ENCODE measurements around the gene CAP2.

The CAP2 gene

GRCh38 chr6:17483391-17484016 lies 90.1 kb downstream of the CAP2 start:
- Histone ChIP-seq H4K8ac (ENCODE audit: low read length) (no peak overlapping the region), H3K14ac (ENCODE audit: low read length in 2 of 2) (no peak overlapping the region), H2BK15ac (ENCODE audit: low read depth, poor library complexity, severe bottlenecking) (no peak overlapping the region), H3K36me3 (ENCODE audit: control insufficient read depth in 1 of 2, insufficient read depth in 2 of 2, low read depth in 1 of 2, low read length in 2 of 2) (peaks cover 0 to 19% of the 10 kb centered on the region in 2 experiments), H2BK5ac (ENCODE audit: low read depth, low read length, poor library complexity, severe bottlenecking) (no peak overlapping the region), H3K18ac (ENCODE audit: low read depth in 1 of 2, low read length in 2 of 2) (no peak overlapping the region), H3K23ac (ENCODE audit: low read length in 2 of 2) (no peak overlapping the region), H3K4me1 (ENCODE audit: control insufficient read depth, insufficient read depth, low read depth, low read length) (no peaks in the 10 kb centered on the region), H3K9me3 (ENCODE audit: control insufficient read depth, low read length) (no peaks in the 10 kb centered on the region), H2AFZ (ENCODE audit: low read depth, low read length) (no peak overlapping the region), H4K91ac (ENCODE audit: low read length) (no peak overlapping the region), H3K27ac (ENCODE audit: low read length, poor library complexity, severe bottlenecking) (no peak overlapping the region), H3K9ac (ENCODE audit: low read length) (no peak overlapping the region), H3K27me3 (ENCODE audit: control insufficient read depth in 1 of 2, insufficient read depth in 1 of 2, low read length in 2 of 2) (no peaks in the 10 kb centered on the region), H2BK12ac (ENCODE audit: low read length in 2 of 2) (no peak overlapping the region), H2AK5ac (ENCODE audit: low read length, severe bottlenecking) (no peak overlapping the region), H3K4me3 (ENCODE audit: insufficient read depth in 1 of 2, low read depth in 1 of 2, low read length in 2 of 2) (no peak overlapping the region), H3K4me2 (ENCODE audit: low read length, poor library complexity, severe bottlenecking) (no peak overlapping the region), H2BK120ac (ENCODE audit: low read depth, low read length) (no peak overlapping the region), H3K4ac (ENCODE audit: low read depth in 1 of 2, low read length in 2 of 2) (no peak overlapping the region), H3K79me1 (replicated peaks; ENCODE audit: low read length, poor library complexity, severe bottlenecking) (peaks cover 29% of the 10 kb centered on the region)
- 97% methylated on average over 11 of the region's 11 CpGs for WGBS
- no peak for DNase-seq

GRCh38 chr6:17484201-17484849 lies 90.9 kb downstream of the CAP2 start:
- Histone ChIP-seq H4K91ac (ENCODE audit: low read length) (no peak overlapping the region), H3K9me3 (ENCODE audit: control insufficient read depth, low read length) (no peaks in the 10 kb centered on the region), H4K8ac (ENCODE audit: low read length) (no peak overlapping the region), H2BK15ac (ENCODE audit: low read depth, poor library complexity, severe bottlenecking) (no peak overlapping the region), H2AK5ac (ENCODE audit: low read length, severe bottlenecking) (no peak overlapping the region), H3K4ac (ENCODE audit: low read depth in 1 of 2, low read length in 2 of 2) (no peak overlapping the region), H2BK12ac (ENCODE audit: low read length in 2 of 2) (no peak overlapping the region), H2BK120ac (ENCODE audit: low read depth, low read length) (no peak overlapping the region), H3K4me3 (ENCODE audit: insufficient read depth in 1 of 2, low read depth in 1 of 2, low read length in 2 of 2) (no peak overlapping the region), H2BK5ac (ENCODE audit: low read depth, low read length, poor library complexity, severe bottlenecking) (no peak overlapping the region), H3K79me1 (replicated peaks; ENCODE audit: low read length, poor library complexity, severe bottlenecking) (peaks cover 25% of the 10 kb centered on the region), H3K4me1 (ENCODE audit: control insufficient read depth, insufficient read depth, low read depth, low read length) (no peaks in the 10 kb centered on the region), H3K18ac (ENCODE audit: low read depth in 1 of 2, low read length in 2 of 2) (no peak overlapping the region), H3K36me3 (ENCODE audit: control insufficient read depth in 1 of 2, insufficient read depth in 2 of 2, low read depth in 1 of 2, low read length in 2 of 2) (peaks cover 0 to 15% of the 10 kb centered on the region in 2 experiments), H3K4me2 (ENCODE audit: low read length, poor library complexity, severe bottlenecking) (no peak overlapping the region), H3K27ac (ENCODE audit: low read length, poor library complexity, severe bottlenecking) (no peak overlapping the region), H3K14ac (ENCODE audit: low read length in 2 of 2) (no peak overlapping the region), H3K27me3 (ENCODE audit: control insufficient read depth in 1 of 2, insufficient read depth in 1 of 2, low read length in 2 of 2) (no peaks in the 10 kb centered on the region), H3K9ac (ENCODE audit: low read length) (no peak overlapping the region), H3K23ac (ENCODE audit: low read length in 2 of 2) (no peak overlapping the region), H2AFZ (ENCODE audit: low read depth, low read length) (no peak overlapping the region)
- no peak for DNase-seq
- 97% methylated on average over 8 of the region's 10 CpGs for WGBS

GRCh38 chr6:17485181-17485580 lies 91.8 kb downstream of the CAP2 start:
- Histone ChIP-seq H3K4me3 (ENCODE audit: insufficient read depth in 1 of 2, low read depth in 1 of 2, low read length in 2 of 2) (no peak overlapping the region), H3K14ac (ENCODE audit: low read length in 2 of 2) (no peak overlapping the region), H3K9me3 (ENCODE audit: control insufficient read depth, low read length) (no peaks in the 10 kb centered on the region), H2BK5ac (ENCODE audit: low read depth, low read length, poor library complexity, severe bottlenecking) (no peak overlapping the region), H2BK120ac (ENCODE audit: low read depth, low read length) (no peak overlapping the region), H2BK15ac (ENCODE audit: low read depth, poor library complexity, severe bottlenecking) (no peak overlapping the region), H4K91ac (ENCODE audit: low read length) (no peak overlapping the region), H4K8ac (ENCODE audit: low read length) (no peak overlapping the region), H3K27ac (ENCODE audit: low read length, poor library complexity, severe bottlenecking) (no peak overlapping the region), H2AFZ (ENCODE audit: low read depth, low read length) (no peak overlapping the region), H3K9ac (ENCODE audit: low read length) (no peak overlapping the region), H2BK12ac (ENCODE audit: low read length in 2 of 2) (no peak overlapping the region), H3K79me1 (replicated peaks; ENCODE audit: low read length, poor library complexity, severe bottlenecking) (peaks cover 25% of the 10 kb centered on the region), H3K18ac (ENCODE audit: low read depth in 1 of 2, low read length in 2 of 2) (no peak overlapping the region), H3K27me3 (ENCODE audit: control insufficient read depth in 1 of 2, insufficient read depth in 1 of 2, low read length in 2 of 2) (no peaks in the 10 kb centered on the region), H3K4me1 (ENCODE audit: control insufficient read depth, insufficient read depth, low read depth, low read length) (no peaks in the 10 kb centered on the region), H2AK5ac (ENCODE audit: low read length, severe bottlenecking) (no peak overlapping the region), H3K4ac (ENCODE audit: low read depth in 1 of 2, low read length in 2 of 2) (no peak overlapping the region), H3K36me3 (ENCODE audit: control insufficient read depth in 1 of 2, insufficient read depth in 2 of 2, low read depth in 1 of 2, low read length in 2 of 2) (peaks cover 0 to 15% of the 10 kb centered on the region in 2 experiments), H3K23ac (ENCODE audit: low read length in 2 of 2) (no peak overlapping the region), H3K4me2 (ENCODE audit: low read length, poor library complexity, severe bottlenecking) (no peak overlapping the region)
- WGBS, result 97% methylated on average over 3 of the region's 4 CpGs
- no peak for DNase-seq

GRCh38 chr6:17485946-17486345 lies 92.6 kb downstream of the CAP2 start:
- Histone ChIP-seq H3K4me3 (ENCODE audit: insufficient read depth in 1 of 2, low read depth in 1 of 2, low read length in 2 of 2) (no peak overlapping the region), H2BK15ac (ENCODE audit: low read depth, poor library complexity, severe bottlenecking) (no peak overlapping the region), H2BK12ac (ENCODE audit: low read length in 2 of 2) (no peak overlapping the region), H2BK5ac (ENCODE audit: low read depth, low read length, poor library complexity, severe bottlenecking) (no peak overlapping the region), H4K8ac (ENCODE audit: low read length) (no peak overlapping the region), H3K9ac (ENCODE audit: low read length) (no peak overlapping the region), H3K18ac (ENCODE audit: low read depth in 1 of 2, low read length in 2 of 2) (no peak overlapping the region), H3K9me3 (ENCODE audit: control insufficient read depth, low read length) (no peaks in the 10 kb centered on the region), H2AFZ (ENCODE audit: low read depth, low read length) (no peak overlapping the region), H2AK5ac (ENCODE audit: low read length, severe bottlenecking) (no peak overlapping the region), H3K4ac (ENCODE audit: low read depth in 1 of 2, low read length in 2 of 2) (no peak overlapping the region), H2BK120ac (ENCODE audit: low read depth, low read length) (no peak overlapping the region), H3K27me3 (ENCODE audit: control insufficient read depth in 1 of 2, insufficient read depth in 1 of 2, low read length in 2 of 2) (no peaks in the 10 kb centered on the region), H3K4me2 (ENCODE audit: low read length, poor library complexity, severe bottlenecking) (no peak overlapping the region), H3K4me1 (ENCODE audit: control insufficient read depth, insufficient read depth, low read depth, low read length) (peaks cover 5% of the 10 kb centered on the region), H3K36me3 (ENCODE audit: control insufficient read depth in 1 of 2, insufficient read depth in 2 of 2, low read depth in 1 of 2, low read length in 2 of 2) (peaks cover 0 to 15% of the 10 kb centered on the region in 2 experiments), H3K23ac (ENCODE audit: low read length in 2 of 2) (no peak overlapping the region), H3K27ac (ENCODE audit: low read length, poor library complexity, severe bottlenecking) (no peak overlapping the region), H3K14ac (ENCODE audit: low read length in 2 of 2) (no peak overlapping the region), H4K91ac (ENCODE audit: low read length) (no peak overlapping the region), H3K79me1 (replicated peaks; ENCODE audit: low read length, poor library complexity, severe bottlenecking) (peaks cover 22% of the 10 kb centered on the region)
- DNase-seq, result no peak
- 100% methylated on average over 1 of the region's 2 CpGs for WGBS
